GM18868 (cell line): ENCODE data around the gene EVI5.

Source experiments
- ATAC-seq: cut with Tn5 transposase; IDR thresholded peaks from one replicate; pipeline ENCODE4 v1.9.1; 2021; ENCODE audit warnings: mild to moderate bottlenecking, moderate library complexity; ENCODE audit not compliant: unreplicated experiment

The EVI5 gene

GRCh38 chr1:92465256-92465647 lies 319.7 kb downstream of the EVI5 start:
- ATAC-seq: no peak

- ATAC-seq: no peak
These were observed 320.2 kb downstream of the EVI5 start for GRCh38 chr1:92464588-92465255.

- ATAC-seq: peak; percentile 79
These were observed 323.4 kb downstream of the EVI5 start for GRCh38 chr1:92461364-92462097.

GRCh38 chr1:92459871-92460320 lies 325.0 kb downstream of the EVI5 start:
- no peak for ATAC-seq
